ENCODE measurements around the gene PLCXD1. TPM values are rescaled to one million over a fixed set of nuclear protein-coding genes. Genes with fewer than 3 reads are reported as not detected.

PLCXD1 gene
- total RNA-seq, 4 donors from 2014 or later: 1.1 to 8.8 (median 6.0) TPM

GRCh38 chrX:340641-341423 lies 59.7 kb downstream of the PLCXD1 start:
- TF ChIP-seq EP300 (IDR thresholded peaks at IDR 0.05): no peak
- TF ChIP-seq CTCF (IDR thresholded peaks at IDR 0.05): no peak
- TF ChIP-seq POLR2AphosphoS5 (IDR thresholded peaks at IDR 0.05): no peak
- Histone ChIP-seq H3K4me1 (no peaks in the 10 kb centered on the region), H3K27me3 (no peaks in the 10 kb centered on the region), H3K27ac (no peak overlapping the region), H3K9me3 (no peaks in the 10 kb centered on the region), H3K4me3 (no peak overlapping the region), H3K36me3 (peaks cover 0 to 47% of the 10 kb centered on the region in 2 donors)
- WGBS, 2 donors (ENCODE audit: low coverage in 1 of 2): 95% methylated on average over 6 of the region's 52 CpGs; no CpG with 5 or more reads in 1 of the 2 donors
- ATAC-seq: no peak

- no peaks in the 10 kb centered on the region for H3K27me3 ChIP-seq
- peaks cover 0 to 48% of the 10 kb centered on the region in 2 donors for H3K36me3 ChIP-seq
- no peak for ATAC-seq
- H3K9me3 ChIP-seq: no peaks in the 10 kb centered on the region
- no CpG with 5 or more reads among the region's 36 CpGs for WGBS, 2 donors (ENCODE audit: low coverage in 1 of 2)
- TF ChIP-seq EP300 (IDR thresholded peaks at IDR 0.05) (no peak), POLR2A (IDR thresholded peaks at IDR 0.05) (no peak), POLR2AphosphoS5 (IDR thresholded peaks at IDR 0.05) (no peak), CTCF (IDR thresholded peaks at IDR 0.05) (no peak)
- H3K4me1 ChIP-seq: no peaks in the 10 kb centered on the region
- H3K4me3 ChIP-seq: no peak overlapping the region
- no peak overlapping the region for H3K27ac ChIP-seq
Measured at GRCh38 chrX:341541-342101, 60.4 kb downstream of the PLCXD1 start.

- no peak for ATAC-seq
- H3K27me3 ChIP-seq: no peaks in the 10 kb centered on the region
- H3K36me3 ChIP-seq: peaks cover 0 to 39% of the 10 kb centered on the region in 2 donors
- no peak overlapping the region for H3K4me3 ChIP-seq
- TF ChIP-seq POLR2AphosphoS5 (IDR thresholded peaks at IDR 0.05): no peak
- whole genome bisulfite sequencing, 2 donors (ENCODE audit: low coverage in 1 of 2): no CpG with 5 or more reads among the region's 47 CpGs
- H3K27ac ChIP-seq: no peak overlapping the region
- no peaks in the 10 kb centered on the region for H3K4me1 ChIP-seq
- H3K9me3 ChIP-seq: no peaks in the 10 kb centered on the region
Measured at GRCh38 chrX:344371-344901, 63.3 kb downstream of the PLCXD1 start.

- WGBS, 2 donors (ENCODE audit: low coverage in 1 of 2): 98 to 100% methylated on average over 1 to 18 of the region's 63 CpGs
- H3K36me3 ChIP-seq: peaks cover 0 to 41% of the 10 kb centered on the region in 2 donors
- ATAC-seq: no peak
- no peak overlapping the region for H3K27ac ChIP-seq
- TF ChIP-seq CTCF (IDR thresholded peaks at IDR 0.05) (no peak), POLR2AphosphoS5 (IDR thresholded peaks at IDR 0.05) (no peak), EP300 (IDR thresholded peaks at IDR 0.05) (no peak)
- no peaks in the 10 kb centered on the region for H3K27me3 ChIP-seq
- H3K9me3 ChIP-seq: no peaks in the 10 kb centered on the region
- H3K4me1 ChIP-seq: no peaks in the 10 kb centered on the region
- H3K4me3 ChIP-seq: no peak overlapping the region
Measured at GRCh38 chrX:345020-345925, 64.1 kb downstream of the PLCXD1 start.
